Ishikawa (cell line): ENCODE measurements around the gene UNCX.

Experiments
- CEBPB ChIP-seq: IDR thresholded peaks from 2 replicates; pipeline ENCODE4 v1.6.1; 2012
- CREB1 ChIP-seq: IDR thresholded peaks from 2 replicates; pipeline ENCODE4 v1.6.1; 2012; ENCODE audit warnings: low read depth
- EGR1 ChIP-seq: IDR thresholded peaks from 2 replicates; pipeline ENCODE4 v1.6.1; 2012
- EP300 ChIP-seq: IDR thresholded peaks from 2 replicates; pipeline ENCODE4 v1.6.1; 2012; ENCODE audit warnings: borderline replicate concordance
- FOXM1 ChIP-seq: IDR thresholded peaks from 2 replicates; pipeline ENCODE4 v1.6.1; 2012; ENCODE audit warnings: low read depth, borderline replicate concordance
- NFIC ChIP-seq: IDR thresholded peaks from 2 replicates; pipeline ENCODE4 v1.6.1; 2012
- RAD21 ChIP-seq: IDR thresholded peaks from 2 replicates; pipeline ENCODE4 v1.6.1; 2012; ENCODE audit warnings: low read depth
- TAF1 ChIP-seq: IDR thresholded peaks from 2 replicates; pipeline ENCODE4 v1.6.1; 2012; ENCODE audit warnings: low read depth, mild to moderate bottlenecking
- TCF12 ChIP-seq: IDR thresholded peaks from 2 replicates; pipeline ENCODE4 v1.6.1; 2012; ENCODE audit warnings: low read depth
- TEAD4 ChIP-seq: IDR thresholded peaks from 2 replicates; pipeline ENCODE4 v1.6.1; 2012
- YY1 ChIP-seq: IDR thresholded peaks from 2 replicates; pipeline ENCODE4 v1.6.1; 2012; ENCODE audit warnings: low read depth
- ZBTB7A ChIP-seq: IDR thresholded peaks from 2 replicates; pipeline ENCODE4 v1.6.1; 2012; ENCODE audit warnings: low read depth
- TF ChIP-seq, protein P1 (sequence below): IDR thresholded peaks from 2 replicates; pipeline ENCODE4 v1.6.1; 2012
- TF ChIP-seq, protein P2 (sequence below): IDR thresholded peaks from 2 replicates; pipeline ENCODE4 v1.6.1; 2012
- TF ChIP-seq, protein P3 (sequence below): IDR thresholded peaks from 2 replicates; pipeline ENCODE4 v1.6.1; 2012; ENCODE audit warnings: low read depth, mild to moderate bottlenecking

Gene UNCX

GRCh38 chr7:1248916-1249581 lies 16.4 kb downstream of the UNCX start:
- no peak for TF ChIP-seq ZBTB7A
- no peak for TF ChIP-seq TAF1
- no peak for TF ChIP-seq YY1
- TF ChIP-seq RAD21: no peak
- no peak for TF ChIP-seq TEAD4
- TF ChIP-seq, protein P1, sequence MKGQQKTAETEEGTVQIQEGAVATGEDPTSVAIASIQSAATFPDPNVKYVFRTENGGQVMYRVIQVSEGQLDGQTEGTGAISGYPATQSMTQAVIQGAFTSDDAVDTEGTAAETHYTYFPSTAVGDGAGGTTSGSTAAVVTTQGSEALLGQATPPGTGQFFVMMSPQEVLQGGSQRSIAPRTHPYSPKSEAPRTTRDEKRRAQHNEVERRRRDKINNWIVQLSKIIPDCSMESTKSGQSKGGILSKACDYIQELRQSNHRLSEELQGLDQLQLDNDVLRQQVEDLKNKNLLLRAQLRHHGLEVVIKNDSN: no peak
- no peak for TF ChIP-seq EGR1
- TF ChIP-seq, protein P2, sequence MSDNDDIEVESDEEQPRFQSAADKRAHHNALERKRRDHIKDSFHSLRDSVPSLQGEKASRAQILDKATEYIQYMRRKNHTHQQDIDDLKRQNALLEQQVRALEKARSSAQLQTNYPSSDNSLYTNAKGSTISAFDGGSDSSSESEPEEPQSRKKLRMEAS: no peak

DNA sequence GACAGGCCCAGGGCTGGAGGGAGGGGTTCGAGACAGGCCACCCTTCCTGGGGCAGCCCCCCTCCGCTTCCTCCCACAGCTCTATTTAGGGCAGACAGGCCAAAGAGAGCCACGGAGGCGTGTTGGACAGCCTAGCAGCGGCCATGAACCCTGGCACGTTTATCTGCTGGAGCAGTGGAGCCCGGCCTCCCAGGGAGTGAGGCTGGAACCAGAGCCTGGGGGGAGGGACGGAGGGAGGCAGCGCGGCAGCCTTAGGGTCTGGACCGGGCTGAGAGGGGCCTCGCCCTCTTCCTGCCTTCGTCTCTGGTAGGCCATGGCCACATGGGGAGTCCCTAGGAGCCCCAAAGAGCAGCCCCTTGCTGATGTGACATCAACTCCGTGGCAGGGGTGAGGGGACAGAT lies 17.1 kb downstream of the UNCX start:
- TF ChIP-seq TAF1 (no peak), RAD21 (no peak), YY1 (no peak), EGR1 (no peak), CREB1 (no peak), FOXM1 (no peak), ZBTB7A (no peak), CEBPB (no peak), TEAD4 (no peak), TCF12 (no peak)
- TF ChIP-seq, protein P2: no peak
- TF ChIP-seq, protein P3, sequence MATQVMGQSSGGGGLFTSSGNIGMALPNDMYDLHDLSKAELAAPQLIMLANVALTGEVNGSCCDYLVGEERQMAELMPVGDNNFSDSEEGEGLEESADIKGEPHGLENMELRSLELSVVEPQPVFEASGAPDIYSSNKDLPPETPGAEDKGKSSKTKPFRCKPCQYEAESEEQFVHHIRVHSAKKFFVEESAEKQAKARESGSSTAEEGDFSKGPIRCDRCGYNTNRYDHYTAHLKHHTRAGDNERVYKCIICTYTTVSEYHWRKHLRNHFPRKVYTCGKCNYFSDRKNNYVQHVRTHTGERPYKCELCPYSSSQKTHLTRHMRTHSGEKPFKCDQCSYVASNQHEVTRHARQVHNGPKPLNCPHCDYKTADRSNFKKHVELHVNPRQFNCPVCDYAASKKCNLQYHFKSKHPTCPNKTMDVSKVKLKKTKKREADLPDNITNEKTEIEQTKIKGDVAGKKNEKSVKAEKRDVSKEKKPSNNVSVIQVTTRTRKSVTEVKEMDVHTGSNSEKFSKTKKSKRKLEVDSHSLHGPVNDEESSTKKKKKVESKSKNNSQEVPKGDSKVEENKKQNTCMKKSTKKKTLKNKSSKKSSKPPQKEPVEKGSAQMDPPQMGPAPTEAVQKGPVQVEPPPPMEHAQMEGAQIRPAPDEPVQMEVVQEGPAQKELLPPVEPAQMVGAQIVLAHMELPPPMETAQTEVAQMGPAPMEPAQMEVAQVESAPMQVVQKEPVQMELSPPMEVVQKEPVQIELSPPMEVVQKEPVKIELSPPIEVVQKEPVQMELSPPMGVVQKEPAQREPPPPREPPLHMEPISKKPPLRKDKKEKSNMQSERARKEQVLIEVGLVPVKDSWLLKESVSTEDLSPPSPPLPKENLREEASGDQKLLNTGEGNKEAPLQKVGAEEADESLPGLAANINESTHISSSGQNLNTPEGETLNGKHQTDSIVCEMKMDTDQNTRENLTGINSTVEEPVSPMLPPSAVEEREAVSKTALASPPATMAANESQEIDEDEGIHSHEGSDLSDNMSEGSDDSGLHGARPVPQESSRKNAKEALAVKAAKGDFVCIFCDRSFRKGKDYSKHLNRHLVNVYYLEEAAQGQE: no peak

DNA sequence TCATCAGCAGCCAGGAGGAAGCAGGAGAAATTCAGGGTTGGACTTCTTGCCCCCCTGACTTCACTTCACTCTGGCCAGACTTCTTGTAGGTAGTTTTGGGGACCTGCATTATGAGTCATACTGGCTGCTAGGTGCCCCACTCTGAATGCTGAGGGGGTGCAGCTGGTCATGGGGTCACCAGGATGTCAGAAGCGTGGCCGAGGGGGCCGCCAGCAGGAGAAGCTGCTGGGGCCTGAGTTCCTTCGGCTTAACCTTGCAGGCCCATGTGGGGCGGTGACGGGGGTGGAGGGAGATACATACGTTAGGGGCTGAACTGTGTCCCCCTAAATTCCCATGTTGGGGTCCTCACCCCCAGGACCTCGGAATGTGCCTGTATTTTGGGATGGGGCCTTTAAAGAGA lies 18.2 kb downstream of the UNCX start:
- no peak for TF ChIP-seq ZBTB7A
- TF ChIP-seq TEAD4: no peak
- no peak for TF ChIP-seq CEBPB
- TF ChIP-seq CREB1: no peak
- TF ChIP-seq EP300: no peak
- TF ChIP-seq, protein P1: no peak
- TF ChIP-seq, protein P2: no peak
- TF ChIP-seq NFIC: no peak
- TF ChIP-seq FOXM1: no peak
- TF ChIP-seq TAF1: no peak
- no peak for TF ChIP-seq YY1
- no peak for TF ChIP-seq EGR1
- TF ChIP-seq TCF12: no peak
- TF ChIP-seq, protein P3: no peak
- no peak for TF ChIP-seq RAD21

DNA sequence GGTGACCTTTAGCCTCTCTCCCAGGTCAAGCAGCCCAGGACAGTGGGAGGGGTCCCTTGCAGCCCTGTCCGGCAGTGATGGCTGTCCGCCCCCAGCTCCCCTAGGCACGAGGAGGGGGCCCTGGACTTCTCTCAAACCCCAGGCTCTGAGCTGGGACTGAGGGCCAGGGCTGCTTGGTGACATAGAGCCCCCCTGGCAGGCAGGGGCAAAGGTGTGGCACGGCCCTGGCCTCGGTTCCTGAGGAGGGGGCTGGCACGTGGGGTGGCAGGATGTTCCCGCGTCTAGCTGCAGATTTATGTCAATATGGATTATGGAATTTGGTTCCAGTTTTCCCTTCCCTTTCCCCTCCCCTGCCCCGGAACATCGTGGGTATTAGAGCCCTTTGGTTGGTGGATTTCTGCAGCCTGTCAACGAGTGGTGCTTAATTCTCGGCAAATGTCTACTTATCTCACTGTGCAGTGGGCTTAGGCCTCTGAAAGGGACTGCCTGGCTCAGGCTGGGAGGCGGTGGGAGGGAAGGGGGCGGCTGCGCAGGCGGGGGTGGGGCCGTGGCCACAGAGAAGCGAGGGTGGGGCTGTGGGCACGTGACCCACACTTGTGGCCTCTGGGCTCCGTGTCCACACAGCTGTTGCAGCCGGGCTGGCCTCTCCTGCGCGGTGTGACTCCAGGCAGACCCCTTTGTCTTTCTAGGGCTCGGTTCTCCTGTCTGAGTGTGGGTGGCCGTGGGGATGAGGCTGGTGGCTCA lies 19.3 kb downstream of the UNCX start:
- TF ChIP-seq, protein P2: no peak
- TF ChIP-seq, protein P1: peak; percentile 87
- TF ChIP-seq ZBTB7A: no peak

DNA sequence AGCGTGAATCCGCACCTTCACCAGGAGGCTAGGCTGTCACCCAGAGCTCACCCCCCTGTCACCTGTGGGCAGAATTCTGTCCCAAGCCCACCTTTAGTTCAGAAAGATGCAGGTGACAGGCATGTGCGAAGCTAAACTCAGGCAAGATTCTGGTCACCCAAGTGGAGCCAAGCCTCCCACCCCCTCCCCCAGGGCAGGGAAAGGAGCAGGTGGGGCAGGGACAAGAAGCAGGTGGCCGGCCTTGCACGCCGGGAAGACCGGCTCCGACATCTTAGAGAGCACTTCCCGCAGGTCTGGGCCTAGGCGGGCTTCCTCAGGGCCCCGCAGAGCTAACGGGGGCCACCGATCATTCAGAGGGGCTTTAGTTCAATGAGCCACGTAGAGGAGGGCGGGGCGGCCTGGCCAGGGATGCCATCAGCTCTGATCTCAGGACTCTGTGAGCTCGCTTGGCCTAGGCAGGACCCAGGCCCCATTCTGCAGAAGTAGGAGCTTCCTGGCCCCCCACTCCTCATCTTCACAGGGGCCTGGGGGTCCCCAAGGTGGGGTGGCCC lies 19.9 kb downstream of the UNCX start:
- no peak for TF ChIP-seq TAF1
- no peak for TF ChIP-seq ZBTB7A
- no peak for TF ChIP-seq TEAD4
- TF ChIP-seq, protein P2: no peak
- TF ChIP-seq TCF12: no peak
- TF ChIP-seq, protein P3: no peak
- no peak for TF ChIP-seq CREB1
- no peak for TF ChIP-seq RAD21
- TF ChIP-seq, protein P1: no peak
- TF ChIP-seq EGR1: no peak
- TF ChIP-seq EP300: no peak
- no peak for TF ChIP-seq CEBPB
- TF ChIP-seq NFIC: no peak
- no peak for TF ChIP-seq FOXM1
- no peak for TF ChIP-seq YY1
